Pancreas (tissue), 10 donors: ENCODE measurements around the gene ABHD4. TPM values are rescaled to one million over a fixed set of nuclear protein-coding genes. Genes with fewer than 3 reads are reported as not detected.

Source experiments
- ATAC-seq, 4 donors: fragments of 200-7000 bp; cut with Tn5 transposase; one replicate each; pipeline versions ENCODE4 v1.8.0 to v1.9.1; 2020; ENCODE audit warnings: mild to moderate bottlenecking in 4 of 4, moderate library complexity in 4 of 4
- DNase-seq, 6 donors: peaks; one replicate each; pipeline ENCODE4 v3.0.0-alpha.2; 2020
- FAIRE-seq: peaks from 2 replicates; lab custom pipeline; 2012; peaks lifted over from hg19 to GRCh38; lab: Jason Lieb, UNC
- H3K27ac ChIP-seq, 4 donors: fragments of 200-600 bp; sonication (generic); 1 replicate in 3 of 4; 2 replicates in 1 of 4; pipeline versions ENCODE4 v1.5.0 to v1.8.0; 2020
- H3K27me3 ChIP-seq, 4 donors: fragments of 200-600 bp; one replicate each; pipeline ENCODE4 v1.8.0; 2021
- H3K36me3 ChIP-seq, 3 donors: fragments of 200-600 bp; sonication (generic) in 1 of 3; one replicate each; pipeline versions ENCODE4 v1.5.0 to v1.8.0; 2020 to 2021
- H3K4me1 ChIP-seq, 3 donors: fragments of 200-600 bp; one replicate each; pipeline ENCODE4 v1.8.0; 2021
- H3K4me3 ChIP-seq, 4 donors: fragments of 200-600 bp; sonication (generic) in 2 of 4; one replicate each; pipeline versions ENCODE4 v1.5.0 to v1.8.0; 2020 to 2021
- H3K9me3 ChIP-seq, 4 donors: fragments of 200-600 bp; one replicate each; pipeline ENCODE4 v1.8.0; 2021
- CTCF ChIP-seq, 4 donors: fragments of 200-600 bp; sonication (generic) in 3 of 4; IDR thresholded peaks; one replicate each; pipeline versions ENCODE4 v1.5.0 to v1.8.0; 2021; ENCODE audit warnings: antibody characterized with exemption in 4 of 4
- WGBS, 2 donors: extraction: QIAGEN DNeasy Blood & Tissue Kit; methylation state at CpG; one replicate each; pipeline ENCODE4 v1.1.7; 2013; 5-methylcytosine and 5-hydroxymethylcytosine counted together
- intact Hi-C, 3 donors: fragments of 100-400 bp; cut with DNase I; formaldehyde crosslinking; loops; one replicate each; pipeline versions ENCODE4 v1.11.1 to v1.14.2; 2022
- polyA plus RNA-seq, 2 donors: library from polyadenylated mRNA; stranded (reverse); fragments of 200-250 nt; gene quantifications; one replicate each; pipeline ENCODE4 v1.2.3, GENCODE V29; 2013
- total RNA-seq, 6 donors: library from RNA; stranded (reverse); fragmentation: NEBNext Ultra II Directional in 4 of 6; extraction: Animal tissue kit (Norgen Biotek cat#: 25700) in 4 of 6; gene quantifications; one replicate each; pipeline versions ENCODE4 v1.2.1 to v1.2.4, GENCODE V29; 2021 to 2023
- donor health status: healthy with polysubstance abuse.
- donor health status: DM: no; HTN: no; CAD: no; lungs with moderate emphysema.
- donor health status: DM: no; HTN: no; CAD: no.
- donor health status: control.
- donor health status: control.
- donor health status: Bipolar disorder and iron deficiency.
- donor health status: DM: yes; HTN: yes; CAD: no.
- donor health status: DM: no; HTN: no; CAD: no.
- donor health status: DM: no; HTN: no; CAD: no.
- donor health status: DM: yes; HTN: yes; CAD: no.

Gene ABHD4
- total and polyA plus RNA-seq, 8 donors, result 7.6 to 25.9 (median 11.8) TPM

GRCh38 chr14:22570132-22570949 is 27.8 kb upstream of the ABHD4 start:
- peak; percentile 75 to 90 (median 86) for ATAC-seq
- H3K9me3 ChIP-seq, result no peaks in the 10 kb centered on the region
- no peaks in the 10 kb centered on the region for H3K27me3 ChIP-seq
- no peak overlapping the region for H3K4me3 ChIP-seq
- peak in 3 of 6 donors; percentile 53 to 78 (median 77) for DNase-seq
- peaks cover 8 to 38% (median 22%) of the 10 kb centered on the region in 3 donors for H3K4me1 ChIP-seq
- peak; percentile 49 for FAIRE-seq
- H3K27ac ChIP-seq, result peak overlapping the region in 2 of 4 donors; percentile 52 to 70
- intact Hi-C loops, result loop anchor here in 1 of 3 donors (10.0 kb wide), 1 partner anchor 74 kb away; the partner anchor contains the start of gene OR6J1
- WGBS, 2 donors, result 22 to 25% methylated on average over 8 of the region's 8 CpGs
- TF ChIP-seq CTCF (IDR thresholded peaks at IDR 0.05), result peak; percentile 61 to 87 (median 76)
- peaks cover 0 to 8% (median 0%) of the 10 kb centered on the region in 3 donors for H3K36me3 ChIP-seq

DNA sequence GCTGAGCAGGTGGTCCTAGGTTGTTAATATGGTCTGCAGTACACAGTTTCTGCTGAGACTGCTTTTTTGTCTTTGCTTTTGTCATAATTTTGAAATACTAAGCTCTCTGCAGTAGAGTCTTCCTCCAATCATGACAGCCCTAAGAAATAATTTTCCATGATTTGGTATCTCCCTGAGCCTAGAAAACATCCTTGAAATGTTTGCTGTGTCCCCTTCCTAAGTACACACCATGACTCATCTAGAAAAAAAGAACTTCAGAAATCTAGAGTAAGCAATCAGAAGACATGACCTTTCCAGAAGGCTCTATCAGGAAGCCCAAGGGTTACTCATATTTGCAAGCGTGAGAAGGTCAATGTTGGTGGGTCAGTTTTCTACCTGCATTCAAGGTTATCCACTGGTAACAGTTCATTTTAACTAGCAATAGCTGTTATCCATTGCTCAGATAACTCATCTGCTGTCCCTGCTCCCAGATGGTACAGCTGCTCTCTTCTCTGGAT is 25.5 kb upstream of the ABHD4 start:
- Histone ChIP-seq H3K27ac (peak overlapping the region in 2 of 4 donors; percentile 54 to 77), H3K4me3 (no peak overlapping the region), H3K4me1 (peaks cover 5 to 29% (median 15%) of the 10 kb centered on the region in 3 donors), H3K9me3 (no peaks in the 10 kb centered on the region), H3K36me3 (peaks cover 0 to 8% (median 0%) of the 10 kb centered on the region in 3 donors), H3K27me3 (no peaks in the 10 kb centered on the region)
- no peak for DNase-seq
- ATAC-seq, result peak; percentile 64 to 83 (median 72)
- FAIRE-seq, result no peak
- intact Hi-C loops, result loop anchor here in 1 of 3 donors (10.0 kb wide), 1 partner anchor 72 kb away; the partner anchor contains the start of gene OR6J1
- no peak for TF ChIP-seq CTCF (IDR thresholded peaks at IDR 0.05)
- WGBS, 2 donors, result 32 to 43% methylated on average over 1 of the region's 1 CpG

DNA sequence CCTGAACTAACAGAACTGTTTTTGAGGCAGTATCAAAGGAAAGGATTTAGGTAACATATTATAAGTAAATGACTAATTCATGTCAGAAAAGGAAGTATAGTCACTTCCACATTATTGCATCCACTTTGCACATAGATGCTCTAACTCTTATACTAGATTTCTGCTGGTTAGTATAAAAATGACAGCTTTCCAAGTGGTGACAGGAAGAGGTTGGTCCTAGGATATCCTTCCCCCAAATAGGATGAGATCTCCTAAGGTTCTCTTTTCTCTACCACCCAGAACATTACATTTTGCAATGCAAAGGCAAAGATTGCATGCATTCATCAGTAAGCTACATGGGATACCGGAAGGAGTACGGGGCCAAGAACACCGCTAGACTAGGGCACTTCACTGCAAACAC is 24.3 kb upstream of the ABHD4 start:
- DNase-seq (no peak), ATAC-seq (no peak), FAIRE-seq (no peak)
- intact Hi-C loops, result loop anchor here in 1 of 3 donors (10.0 kb wide), 1 partner anchor 71 kb away; the partner anchor contains the start of gene OR6J1
- Histone ChIP-seq H3K27ac (no peak overlapping the region), H3K4me3 (no peak overlapping the region), H3K27me3 (no peaks in the 10 kb centered on the region), H3K9me3 (no peaks in the 10 kb centered on the region), H3K36me3 (peaks cover 0 to 8% (median 0%) of the 10 kb centered on the region in 3 donors), H3K4me1 (peaks cover 5 to 28% (median 10%) of the 10 kb centered on the region in 3 donors)
- TF ChIP-seq CTCF (IDR thresholded peaks at IDR 0.05), result no peak
- 95 to 100% methylated on average over 3 of the region's 3 CpGs for WGBS, 2 donors

- peaks cover 0 to 8% (median 0%) of the 10 kb centered on the region in 3 donors for H3K36me3 ChIP-seq
- no peaks in the 10 kb centered on the region for H3K27me3 ChIP-seq
- 76 to 77% methylated on average over 6 of the region's 6 CpGs for WGBS, 2 donors
- ATAC-seq (no peak), DNase-seq (no peak), FAIRE-seq (no peak)
- no peak overlapping the region for H3K27ac ChIP-seq
- no peaks in the 10 kb centered on the region for H3K9me3 ChIP-seq
- peaks cover 8 to 17% (median 10%) of the 10 kb centered on the region in 3 donors for H3K4me1 ChIP-seq
- no peak overlapping the region for H3K4me3 ChIP-seq
- intact Hi-C loops, result loop anchor here in 1 of 3 donors (10.0 kb wide), 1 partner anchor 67 kb away; the partner anchor contains the start of gene OR6J1
- no peak for TF ChIP-seq CTCF (IDR thresholded peaks at IDR 0.05)
Measured at GRCh38 chr14:22577334-22577908, 20.7 kb upstream of the ABHD4 start.
